GM20431 (cell line): ENCODE results near the gene TBC1D14.
"Not testable (repeated sequence)": the region's sequence is repeated elsewhere in the genome, so short reads cannot be mapped to it uniquely, and the experiment has no call there.

ENCODE experiments used
- in situ Hi-C: fragments of 300-500 bp; cut with MseI, MboI; formaldehyde crosslinking; loops from one replicate; pipeline ENCODE4 v1.15.0; 2020; ENCODE audit warnings: low sequenced_read_pairs; ENCODE audit not compliant: unreplicated experiment

TBC1D14 gene

DNA sequence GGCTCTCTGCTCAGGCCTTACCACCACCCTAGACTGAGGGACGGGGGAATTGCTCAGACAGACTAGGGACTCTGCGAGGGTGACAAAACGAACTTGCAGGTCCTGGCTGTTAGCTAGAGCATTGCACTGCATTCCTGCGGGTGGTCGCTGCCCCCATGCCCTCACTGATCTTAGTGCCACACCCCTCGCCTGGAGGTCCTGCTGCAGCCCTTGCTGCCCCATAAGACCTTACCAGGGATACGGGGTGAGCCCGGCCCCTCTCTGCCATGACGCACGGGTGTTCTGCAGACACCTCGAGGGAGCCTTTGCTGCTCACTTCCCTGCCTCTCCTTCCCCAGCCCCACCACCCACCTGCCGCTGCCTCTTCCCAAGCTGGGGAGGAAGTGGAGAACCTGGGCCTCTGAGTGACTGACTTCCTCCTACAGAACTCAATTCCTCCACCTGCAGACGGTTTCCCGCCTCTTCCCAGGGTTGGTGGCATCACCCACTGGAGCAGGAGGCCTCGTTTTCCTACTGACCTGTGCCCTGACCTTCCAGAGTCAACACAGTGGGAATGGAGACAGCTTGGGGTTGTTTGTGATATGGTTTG lies 19.8 kb upstream of the TBC1D14 start:
- in situ Hi-C loops, result no loop called here

DNA sequence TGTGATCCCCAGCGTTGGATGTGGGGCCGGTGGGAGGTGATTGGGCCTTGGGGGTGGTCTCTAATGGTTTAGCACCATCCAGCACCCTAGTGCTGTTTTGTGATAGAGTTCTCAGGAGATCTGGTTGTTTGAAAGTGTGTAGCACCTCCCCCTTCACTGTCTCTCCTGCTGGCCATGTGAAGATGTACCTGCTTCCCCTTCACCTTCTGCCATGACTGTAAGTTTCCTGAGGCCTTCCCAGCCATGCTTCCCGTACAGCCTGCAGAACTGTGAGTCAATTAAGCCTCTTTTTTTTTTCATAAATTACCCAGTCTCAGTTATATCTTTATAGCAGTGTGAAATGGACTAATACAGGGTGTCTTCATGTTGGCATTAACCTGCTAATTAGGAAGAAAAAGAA lies 19.3 kb upstream of the TBC1D14 start:
- in situ Hi-C loops, result no loop called here

DNA sequence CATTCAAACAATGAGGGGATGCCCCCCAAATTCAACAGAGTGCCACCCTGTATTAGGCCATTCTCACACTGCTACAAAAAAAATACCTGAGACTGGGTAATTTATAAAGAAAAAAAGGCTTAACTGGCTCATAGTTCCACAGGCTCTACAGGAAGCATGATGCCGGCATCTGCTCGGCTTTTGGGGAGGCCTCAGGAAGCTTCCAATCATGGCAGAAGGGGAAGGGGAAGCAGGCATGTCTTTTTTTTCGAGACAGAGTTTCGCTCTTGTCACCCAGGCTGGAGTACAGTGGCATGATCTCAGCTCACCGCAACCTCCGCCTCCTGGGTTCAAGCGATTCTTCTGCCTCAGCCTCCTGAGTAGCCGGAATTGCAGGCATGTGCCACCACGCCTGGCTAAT lies 18.7 kb upstream of the TBC1D14 start:
- in situ Hi-C loops, result not testable (repeated sequence)

DNA sequence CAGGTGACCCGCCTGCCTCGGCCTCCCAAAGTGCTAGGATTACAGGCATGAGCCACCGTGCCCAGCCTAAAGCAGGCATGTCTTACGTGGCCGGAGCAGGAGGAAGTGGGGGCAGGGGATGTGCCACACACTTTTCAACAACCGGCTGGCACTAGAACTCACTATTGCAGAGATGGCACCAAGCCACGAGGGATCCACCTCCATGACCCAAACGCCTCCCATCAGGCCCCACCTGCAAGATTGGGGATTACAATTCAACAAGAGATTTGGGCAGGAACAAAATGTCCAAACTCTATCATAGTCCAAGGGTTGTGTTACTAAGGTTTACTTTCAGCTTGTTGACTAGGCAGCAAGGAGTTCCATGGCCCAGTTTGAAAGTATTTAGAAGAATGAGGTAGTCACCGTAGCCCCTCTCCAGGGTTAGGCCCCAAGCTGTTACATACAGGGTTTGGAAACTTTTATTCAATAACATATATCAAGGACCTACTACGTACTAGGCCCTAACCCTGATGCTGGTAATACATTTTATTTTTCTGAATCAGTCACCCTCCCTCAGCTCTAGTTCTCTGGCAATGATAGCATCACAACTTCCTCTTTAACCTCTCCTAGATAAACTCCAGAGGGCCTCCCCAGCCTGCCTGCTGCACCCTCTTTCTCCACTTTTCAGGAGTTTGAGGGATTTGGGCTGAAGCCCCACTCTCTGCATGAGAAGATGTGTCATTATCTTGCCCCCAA lies 18.0 kb upstream of the TBC1D14 start:
- in situ Hi-C loops, result no loop called here

DNA sequence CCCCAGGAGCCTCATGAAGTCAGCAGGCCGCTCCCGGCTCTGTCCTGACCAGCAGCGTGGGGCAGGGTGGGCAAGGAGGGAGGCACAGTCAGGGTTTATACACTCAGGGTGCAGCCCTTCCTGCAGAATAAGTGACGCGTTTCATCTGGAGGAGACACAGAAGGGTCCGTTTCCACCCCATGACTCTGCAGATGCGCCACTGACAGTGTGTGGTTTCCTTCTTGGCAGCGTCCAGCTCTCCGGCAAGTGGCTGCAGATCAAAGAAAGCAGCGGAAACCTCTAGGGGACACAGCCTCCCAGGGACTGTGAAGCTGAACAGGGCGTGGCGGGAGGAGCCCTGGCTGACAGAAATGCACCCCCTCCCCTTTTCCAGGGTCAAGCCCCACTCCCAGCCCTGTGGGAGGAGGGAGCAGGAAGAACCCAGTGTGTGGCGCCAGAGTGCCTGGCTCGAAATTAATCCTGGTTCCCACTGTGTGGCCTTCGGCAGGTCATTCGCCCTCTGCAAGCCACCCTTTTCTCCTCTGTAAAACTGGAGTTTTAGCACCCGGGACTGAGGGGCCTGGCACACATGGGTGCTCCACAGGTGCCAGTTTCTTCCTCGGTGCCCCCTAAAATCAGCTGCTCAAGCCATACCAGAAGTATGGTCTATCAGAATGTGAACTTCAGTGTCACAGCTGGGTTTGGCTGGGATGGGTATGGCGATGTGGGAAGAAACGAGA lies 17.3 kb upstream of the TBC1D14 start:
- in situ Hi-C loops, result no loop called here

DNA sequence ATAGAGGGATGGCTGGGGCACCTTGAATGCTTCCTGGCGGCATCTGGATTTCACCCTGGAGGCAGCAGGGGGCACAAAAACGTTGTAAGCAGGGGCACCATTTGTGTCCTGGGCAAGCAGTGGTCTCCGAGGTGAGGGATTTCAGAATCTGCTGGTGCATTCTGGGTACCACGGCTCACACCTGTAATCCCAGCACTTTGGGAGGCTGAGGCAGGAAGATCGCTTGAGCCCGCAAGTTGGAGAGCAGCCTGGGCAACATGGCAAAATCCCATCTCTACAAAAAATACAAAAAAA lies 16.8 kb upstream of the TBC1D14 start:
- in situ Hi-C loops, result no loop called here

DNA sequence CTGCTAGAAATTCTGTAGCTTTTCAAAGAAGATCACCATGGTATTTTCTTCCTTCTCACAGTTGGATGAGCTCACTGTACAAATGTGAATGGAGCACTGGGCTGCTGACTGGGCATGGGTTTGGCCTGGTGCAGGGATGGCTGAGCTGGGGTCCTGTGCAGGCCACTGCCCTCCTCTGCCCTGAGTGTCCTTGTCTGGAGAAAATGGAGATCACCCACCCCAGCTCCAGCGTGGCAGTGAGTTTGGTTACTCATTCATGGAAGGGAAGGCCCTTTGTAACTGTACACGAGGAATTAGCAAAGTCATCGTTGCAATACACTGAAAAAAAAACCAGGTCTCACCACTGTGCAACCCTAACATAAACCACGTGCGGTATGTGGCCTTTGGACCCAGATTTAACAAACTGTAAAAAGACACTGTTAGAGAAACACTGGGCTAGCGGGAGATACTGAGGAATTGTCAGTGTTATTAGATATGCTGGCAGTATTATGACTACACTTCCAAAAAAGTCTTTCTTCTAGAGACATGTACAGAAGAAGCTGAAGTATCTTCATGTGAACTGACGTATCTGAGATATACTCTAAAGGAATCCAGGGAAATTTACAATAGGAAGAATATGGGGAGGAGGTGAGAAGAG lies 16.1 kb upstream of the TBC1D14 start:
- in situ Hi-C loops, result no loop called here

DNA sequence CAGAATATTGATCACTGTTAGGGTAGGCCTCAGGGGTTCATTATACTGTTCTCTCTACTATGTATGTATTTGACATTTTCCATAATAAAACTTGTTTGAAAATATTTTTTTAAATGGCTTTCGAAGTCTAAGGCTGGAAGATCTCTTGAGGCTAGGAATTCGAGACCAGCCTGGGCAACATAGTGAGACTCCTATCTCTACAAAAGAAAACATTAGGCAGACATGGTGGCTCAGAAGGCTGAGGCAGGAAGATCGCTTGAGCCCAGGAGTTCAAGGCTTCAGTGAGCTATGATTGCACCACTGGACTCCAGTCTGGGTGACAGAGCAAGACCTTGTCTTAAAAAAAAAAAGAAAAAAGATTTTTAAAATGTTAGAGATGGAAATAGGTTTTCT lies 15.5 kb upstream of the TBC1D14 start:
- in situ Hi-C loops, result no loop called here

DNA sequence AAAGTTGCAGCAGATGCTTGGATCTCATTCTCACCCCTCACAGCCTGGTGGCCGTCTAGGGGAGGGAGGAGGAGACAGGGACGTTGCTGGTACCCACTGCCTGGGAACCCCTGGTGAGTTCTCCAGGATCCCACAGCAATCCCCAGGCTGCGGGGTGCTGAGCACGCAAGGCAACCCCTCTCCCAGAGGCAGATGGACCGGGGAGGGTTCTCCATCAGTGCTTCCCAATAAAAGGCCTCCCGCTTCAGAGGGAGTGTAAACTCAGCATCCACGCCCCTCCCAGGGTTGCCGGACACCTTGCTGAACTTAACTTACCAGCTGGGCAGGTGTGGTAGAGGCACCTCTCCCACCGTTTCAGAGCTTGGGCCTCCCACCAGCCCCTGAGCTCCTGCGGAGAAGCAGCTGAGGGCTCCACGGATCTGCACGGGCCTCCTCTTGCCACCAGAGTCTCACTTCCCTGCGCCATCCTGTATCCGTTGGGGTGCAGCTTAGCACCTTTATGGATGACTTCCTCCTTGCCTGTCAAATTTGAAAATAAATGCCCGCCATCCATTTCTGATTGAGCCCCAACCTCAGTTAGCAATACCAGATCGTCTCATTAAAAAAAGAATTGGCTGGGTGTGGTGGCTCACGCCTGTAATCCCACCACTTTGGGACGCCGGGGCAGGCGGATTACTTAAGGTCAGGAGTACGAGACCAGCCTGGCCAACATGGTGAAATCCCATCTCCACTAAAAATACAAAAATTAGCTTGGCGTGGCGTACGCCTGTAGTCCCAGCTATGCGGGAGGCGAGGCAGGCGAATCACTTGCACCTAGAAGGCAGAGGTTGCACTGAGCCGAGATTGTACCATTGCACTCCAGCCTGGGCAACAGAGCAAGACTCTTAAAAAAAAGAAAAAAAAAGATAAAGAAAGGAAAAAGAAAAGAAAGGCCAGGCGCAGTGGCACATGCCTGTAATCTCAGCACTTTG lies 14.8 kb upstream of the TBC1D14 start:
- in situ Hi-C loops, result no loop called here

DNA sequence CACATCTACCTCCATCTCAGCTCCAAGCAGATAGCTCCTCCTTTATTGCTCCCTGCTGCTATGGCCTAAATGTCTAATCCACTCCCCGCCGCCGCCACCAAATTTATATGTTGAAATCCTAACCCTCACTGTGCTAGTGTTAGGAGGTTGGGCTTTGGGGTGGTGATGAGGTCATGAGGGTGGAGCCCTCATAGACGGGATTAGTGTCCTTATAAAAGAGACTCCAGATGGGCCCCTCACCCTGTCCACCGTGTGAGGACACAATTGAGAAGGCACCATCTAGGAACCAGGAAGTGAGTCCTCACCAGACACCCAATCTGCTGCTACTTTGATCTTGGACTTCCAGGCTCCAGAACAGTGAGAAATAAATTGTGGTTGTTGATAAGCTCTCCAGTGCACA lies 13.6 kb upstream of the TBC1D14 start:
- in situ Hi-C loops, result no loop called here

DNA sequence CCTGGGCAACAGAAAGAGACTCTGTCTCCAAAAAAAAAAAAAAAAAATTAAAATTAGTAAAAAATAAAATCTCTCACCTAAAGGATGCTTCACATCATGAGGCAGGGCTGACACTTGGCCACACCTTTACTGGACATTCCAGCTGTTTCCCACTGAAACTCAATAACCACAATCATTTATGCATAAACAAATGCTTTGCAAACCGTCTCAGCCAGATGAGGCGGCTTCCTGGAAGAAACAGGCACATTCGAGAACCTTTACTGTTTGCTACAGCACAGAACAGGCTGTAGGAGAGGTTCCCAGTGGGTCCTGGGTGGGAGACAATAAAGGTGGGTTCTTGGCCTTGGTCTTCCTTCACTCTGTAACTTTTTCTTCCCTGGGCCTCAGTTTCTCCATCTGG lies 10.9 kb upstream of the TBC1D14 start:
- in situ Hi-C loops, result no loop called here

DNA sequence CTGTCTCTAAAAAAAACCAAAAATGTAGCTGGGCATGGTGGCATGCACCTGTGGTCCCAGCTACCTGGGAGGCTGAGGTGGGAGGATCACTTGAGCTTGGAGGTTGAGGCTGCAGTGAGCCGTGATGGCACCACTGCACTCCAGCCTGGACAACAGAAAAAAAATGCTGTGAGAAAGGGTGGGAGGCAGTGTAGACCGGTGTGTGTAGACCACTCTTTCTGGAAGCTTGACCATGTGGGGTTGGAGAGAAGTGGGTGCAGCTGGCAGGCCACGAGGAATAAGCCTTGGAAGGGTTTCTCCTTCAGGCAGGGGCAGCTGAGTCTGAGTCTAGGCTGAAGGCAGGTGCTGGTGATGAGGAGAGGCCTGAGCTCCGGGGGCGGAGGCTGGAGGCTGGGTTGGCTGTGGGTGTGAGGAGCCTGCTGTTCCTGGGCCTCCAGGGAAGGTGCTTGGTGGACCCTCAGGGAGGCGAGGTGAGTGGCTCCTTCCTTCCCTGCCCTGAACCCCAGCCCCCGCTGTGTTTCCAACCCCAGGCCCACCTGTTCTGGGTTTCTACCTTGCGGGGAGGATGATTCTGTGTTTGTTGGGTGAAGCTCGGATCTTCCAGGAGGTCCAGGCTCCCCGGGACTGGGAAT lies 9.3 kb upstream of the TBC1D14 start:
- in situ Hi-C loops, result no loop called here

DNA sequence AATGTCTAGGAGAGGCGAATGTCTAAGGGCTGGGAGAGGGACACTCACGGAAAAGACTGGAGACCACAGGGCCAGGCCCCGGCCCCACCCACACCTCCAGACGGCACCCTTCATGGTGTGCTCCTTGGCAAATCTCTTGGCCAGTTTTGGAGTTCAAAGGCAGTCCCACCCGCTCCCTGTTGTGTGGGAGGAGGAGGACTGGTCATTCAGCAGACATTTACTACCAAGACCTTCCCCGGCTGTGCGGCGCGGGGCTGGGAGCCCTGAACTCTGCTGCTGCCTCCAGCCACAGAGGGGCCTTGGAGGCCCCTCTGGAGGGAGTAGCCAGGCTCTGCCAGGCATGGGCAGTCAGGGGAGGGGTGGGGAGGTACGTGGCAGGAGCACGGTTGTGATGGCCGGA lies 8.7 kb upstream of the TBC1D14 start:
- in situ Hi-C loops, result no loop called here

DNA sequence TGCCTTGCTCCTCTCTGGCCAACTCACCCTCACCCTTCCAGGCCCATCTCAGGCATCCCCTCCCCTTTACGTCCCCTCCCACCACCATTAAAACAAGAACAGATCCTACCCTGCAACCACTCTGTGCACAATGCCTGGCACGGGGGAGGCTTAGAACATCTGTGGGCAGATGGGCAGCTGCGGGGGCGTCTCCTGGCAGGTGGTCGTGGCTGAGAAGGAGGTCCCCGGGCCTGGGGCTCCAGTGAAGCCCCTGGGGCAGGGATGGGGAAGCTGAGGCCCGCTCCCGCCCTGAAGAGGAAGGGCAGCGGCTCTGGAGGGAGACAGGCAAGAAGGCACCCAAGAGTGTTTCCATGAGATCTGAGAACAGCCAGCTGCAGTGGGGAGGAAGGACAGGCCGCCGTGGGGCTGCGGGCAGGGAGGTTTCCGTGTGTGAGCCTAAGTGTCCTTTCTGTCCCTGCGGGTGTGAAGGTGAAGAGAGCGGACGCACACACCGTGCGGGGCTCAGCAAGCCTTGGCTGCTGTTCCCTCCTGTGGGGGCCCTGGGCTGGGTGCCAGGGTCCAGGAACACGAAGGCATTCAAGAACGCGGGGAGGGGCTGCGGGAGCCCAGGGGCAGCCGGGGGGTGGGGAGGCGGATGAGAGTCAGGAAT lies 7.8 kb upstream of the TBC1D14 start:
- in situ Hi-C loops, result no loop called here

DNA sequence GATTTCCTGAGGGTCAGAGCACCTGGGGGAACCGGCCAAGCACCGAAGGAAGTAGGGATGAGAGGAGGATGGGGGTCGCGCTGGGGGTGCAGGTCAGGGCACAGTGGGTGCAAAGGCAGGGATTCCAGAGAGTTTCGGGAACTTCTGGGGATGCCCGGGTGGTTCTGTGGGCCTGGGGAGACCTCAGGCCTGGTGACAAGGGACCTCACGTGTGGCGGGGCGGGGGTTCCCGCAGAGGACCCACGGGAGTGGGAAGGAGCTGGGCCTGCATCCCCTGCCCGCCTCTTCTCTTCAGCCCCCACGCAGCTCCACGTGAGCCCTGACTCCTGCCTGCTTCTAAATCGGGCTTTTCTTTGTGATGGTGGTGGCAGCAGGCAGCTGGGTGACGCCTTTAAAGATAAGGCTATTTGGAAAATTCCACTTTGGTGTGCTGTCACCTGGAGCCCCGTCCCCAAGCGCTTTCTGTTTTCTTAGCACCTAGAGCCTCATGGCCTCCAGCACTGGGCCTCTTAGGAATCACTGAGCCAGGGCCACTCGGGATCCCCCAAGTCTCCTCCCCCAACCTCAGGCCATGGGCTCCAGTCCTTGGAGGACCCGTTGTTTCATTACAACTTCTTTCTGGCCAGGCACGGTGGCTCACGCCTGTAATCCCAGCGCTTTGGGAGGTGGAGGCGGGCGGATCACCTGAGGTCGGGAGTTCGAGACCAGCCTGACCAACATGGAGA lies 7.1 kb upstream of the TBC1D14 start:
- in situ Hi-C loops, result no loop called here

DNA sequence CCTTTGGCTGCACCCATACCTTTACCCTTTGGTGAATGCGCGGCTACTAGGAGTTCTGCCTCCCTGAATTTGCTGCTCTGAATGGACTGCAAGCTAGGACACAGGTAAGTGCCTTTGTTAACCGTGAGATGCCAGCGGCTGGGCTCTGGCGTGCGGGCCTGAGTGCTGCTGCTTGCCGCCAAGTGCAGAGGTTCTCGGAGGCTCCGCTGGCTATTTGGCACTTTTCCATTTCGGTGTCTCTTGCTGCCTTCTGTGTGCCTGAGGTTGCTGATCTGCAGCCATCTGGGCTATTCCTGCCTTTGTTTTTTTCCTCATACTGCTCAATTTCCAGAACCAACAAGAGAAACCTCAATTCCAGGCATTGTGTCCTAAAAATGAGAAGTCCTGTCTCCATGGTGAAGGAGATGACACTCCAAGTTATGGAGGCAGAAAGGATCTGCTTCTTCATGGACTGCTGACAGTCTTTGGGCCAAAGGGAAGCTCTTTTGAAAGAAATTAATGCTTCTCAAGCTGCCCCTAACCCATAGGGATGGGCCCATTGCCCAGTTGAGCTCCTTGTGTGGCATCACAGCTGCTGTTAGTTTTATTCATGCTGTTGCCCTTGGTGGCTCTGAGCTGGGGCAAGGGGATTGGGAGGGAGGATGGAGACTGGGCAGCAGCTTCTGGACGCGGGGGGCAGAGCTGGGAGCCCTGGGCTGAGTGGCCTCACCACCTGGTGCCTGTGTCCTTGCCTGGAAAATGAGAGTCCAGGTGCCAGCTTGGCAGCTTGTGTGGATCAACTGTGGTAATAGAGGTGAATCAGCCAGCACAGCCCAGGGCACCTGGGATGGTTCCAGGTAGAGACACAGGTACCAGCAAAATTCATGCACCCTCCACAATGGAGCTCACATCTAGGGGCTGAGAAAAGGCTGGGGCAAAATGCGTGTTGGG lies 3.8 kb upstream of the TBC1D14 start:
- in situ Hi-C loops, result no loop called here

DNA sequence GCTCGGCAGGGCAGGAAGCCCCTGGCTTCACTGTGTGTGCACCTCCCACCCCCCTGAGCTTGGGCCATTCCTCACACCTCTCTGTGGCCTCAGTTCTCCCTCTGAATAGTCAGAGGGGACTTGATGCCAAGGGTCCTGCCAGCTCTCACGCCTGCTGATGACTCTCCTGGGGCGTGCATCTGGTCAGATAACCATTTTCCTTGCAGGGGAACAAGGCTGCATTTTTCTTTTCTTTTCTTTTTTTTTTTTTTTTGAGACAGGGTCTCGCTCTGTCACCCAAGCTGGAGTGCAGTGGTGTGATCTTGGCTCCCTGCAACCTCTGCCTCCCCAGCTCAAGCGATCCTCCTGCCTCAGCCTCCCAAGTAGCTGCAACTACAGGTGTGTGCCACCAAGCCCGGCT lies 3.1 kb upstream of the TBC1D14 start:
- in situ Hi-C loops, result not testable (repeated sequence)
